Measurements from ENCODE around the gene RPRD1B. TPM values are rescaled to one million over a fixed set of nuclear protein-coding genes. Genes with fewer than 3 reads are reported as not detected.
"Not testable (repeated sequence)": the region's sequence is repeated elsewhere in the genome, so short reads cannot be mapped to it uniquely, and the experiment has no call there.

The RPRD1B gene
- total and polyA plus RNA-seq, 2 experiments from 2014 or later: 7.3 to 24.3 TPM

DNA sequence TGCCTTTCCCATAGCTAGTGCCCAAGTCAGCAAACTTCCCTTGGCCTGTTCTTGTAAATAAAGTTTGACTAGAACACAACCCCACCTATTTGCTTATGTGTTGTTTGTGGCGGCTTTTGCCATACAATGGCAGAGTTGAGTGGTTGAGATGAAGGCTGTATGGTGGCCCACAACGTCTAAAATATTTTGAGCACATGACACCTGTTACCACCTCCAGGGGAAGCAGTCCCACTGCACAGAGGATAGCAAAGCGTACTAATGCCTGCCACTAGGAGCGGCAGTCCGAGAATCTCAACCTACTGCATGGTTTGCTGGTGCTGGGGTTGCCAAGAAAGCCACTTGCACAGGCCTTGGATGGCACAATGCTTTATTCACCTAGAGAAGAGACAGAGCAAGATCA is 72.9 kb downstream of the RPRD1B start:
- Histone ChIP-seq H3K9me2 (ENCODE audit: insufficient read depth) (no peaks in the 10 kb centered on the region), H3K4me3 (no peak overlapping the region), H4K20me1 (replicated peaks; ENCODE audit: insufficient read depth) (no peaks in the 10 kb centered on the region), H3K4me1 (ENCODE audit: insufficient read depth) (no peaks in the 10 kb centered on the region), H3F3A (replicated peaks; ENCODE audit: low read depth) (no peaks in the 10 kb centered on the region), H3K27ac (ENCODE audit: low read depth) (no peak overlapping the region), H3K27me3 (ENCODE audit: insufficient read depth) (no peaks in the 10 kb centered on the region), H2AFZ (no peak overlapping the region), H3K79me2 (replicated peaks; ENCODE audit: insufficient read depth) (no peaks in the 10 kb centered on the region), H3K36me3 (ENCODE audit: insufficient read depth) (no peaks in the 10 kb centered on the region), H3K4me2 (no peak overlapping the region)
- H3K9me3 Mint-ChIP-seq: no peaks in the 10 kb centered on the region
- H3K27ac Mint-ChIP-seq: no peak overlapping the region
- H3K4me1 Mint-ChIP-seq: no peaks in the 10 kb centered on the region
- no peaks in the 10 kb centered on the region for H3K36me3 Mint-ChIP-seq (ENCODE audit: low read depth)
- ATAC-seq: no peak
- TF ChIP-seq, protein P1, sequence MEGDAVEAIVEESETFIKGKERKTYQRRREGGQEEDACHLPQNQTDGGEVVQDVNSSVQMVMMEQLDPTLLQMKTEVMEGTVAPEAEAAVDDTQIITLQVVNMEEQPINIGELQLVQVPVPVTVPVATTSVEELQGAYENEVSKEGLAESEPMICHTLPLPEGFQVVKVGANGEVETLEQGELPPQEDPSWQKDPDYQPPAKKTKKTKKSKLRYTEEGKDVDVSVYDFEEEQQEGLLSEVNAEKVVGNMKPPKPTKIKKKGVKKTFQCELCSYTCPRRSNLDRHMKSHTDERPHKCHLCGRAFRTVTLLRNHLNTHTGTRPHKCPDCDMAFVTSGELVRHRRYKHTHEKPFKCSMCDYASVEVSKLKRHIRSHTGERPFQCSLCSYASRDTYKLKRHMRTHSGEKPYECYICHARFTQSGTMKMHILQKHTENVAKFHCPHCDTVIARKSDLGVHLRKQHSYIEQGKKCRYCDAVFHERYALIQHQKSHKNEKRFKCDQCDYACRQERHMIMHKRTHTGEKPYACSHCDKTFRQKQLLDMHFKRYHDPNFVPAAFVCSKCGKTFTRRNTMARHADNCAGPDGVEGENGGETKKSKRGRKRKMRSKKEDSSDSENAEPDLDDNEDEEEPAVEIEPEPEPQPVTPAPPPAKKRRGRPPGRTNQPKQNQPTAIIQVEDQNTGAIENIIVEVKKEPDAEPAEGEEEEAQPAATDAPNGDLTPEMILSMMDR (conservative IDR thresholded peaks at IDR 0.05; ENCODE audit: low read depth in 2 of 2): peak in 1 of 2 experiments; percentile 16; a peak in 2 of 4 replicates
- no peak for TF ChIP-seq POLR2AphosphoS5 (IDR thresholded peaks at IDR 0.05; ENCODE audit: low read depth)
- DNase-seq (ENCODE audit: low spot score): no peak
- peaks cover 5% of the 10 kb centered on the region for H3K27me3 Mint-ChIP-seq (ENCODE audit: insufficient read depth, low read depth, poor library complexity)
- H3K4me3 Mint-ChIP-seq: no peak overlapping the region

DNA sequence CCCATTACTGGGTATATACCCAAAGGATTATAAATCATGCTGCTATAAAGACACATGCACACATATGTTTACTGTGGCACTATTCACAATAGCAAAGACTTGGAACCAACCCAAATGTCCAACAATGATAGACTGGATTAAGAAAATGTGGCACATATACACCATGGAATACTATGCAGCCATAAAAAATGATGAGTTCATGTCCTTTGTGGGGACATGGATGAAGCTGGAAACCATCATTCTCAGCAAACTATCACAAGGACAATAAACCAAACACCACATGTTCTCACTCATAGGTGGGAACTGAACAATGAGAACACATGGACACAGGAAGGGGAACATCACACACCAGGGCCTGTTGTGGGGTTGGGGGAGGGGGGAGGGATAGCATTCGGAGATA is 73.8 kb downstream of the RPRD1B start:
- H3K27ac Mint-ChIP-seq; ATAC-seq; H3K27me3 Mint-ChIP-seq (ENCODE audit: insufficient read depth, low read depth, poor library complexity); H3K36me3 Mint-ChIP-seq (ENCODE audit: low read depth); DNase-seq (ENCODE audit: low spot score); H3K9me3 Mint-ChIP-seq; H3K4me3 ChIP-seq; H3K79me2 ChIP-seq (replicated peaks; ENCODE audit: insufficient read depth); H3K4me2 ChIP-seq; H3F3A ChIP-seq (replicated peaks; ENCODE audit: low read depth); H3K4me3 Mint-ChIP-seq; H2AFZ ChIP-seq; H3K36me3 ChIP-seq (ENCODE audit: insufficient read depth); H3K9me2 ChIP-seq (ENCODE audit: insufficient read depth); H3K27me3 ChIP-seq (ENCODE audit: insufficient read depth); H4K20me1 ChIP-seq (replicated peaks; ENCODE audit: insufficient read depth); H3K27ac ChIP-seq (ENCODE audit: low read depth); H3K4me1 ChIP-seq (ENCODE audit: insufficient read depth); H3K4me1 Mint-ChIP-seq: not testable (repeated sequence)

DNA sequence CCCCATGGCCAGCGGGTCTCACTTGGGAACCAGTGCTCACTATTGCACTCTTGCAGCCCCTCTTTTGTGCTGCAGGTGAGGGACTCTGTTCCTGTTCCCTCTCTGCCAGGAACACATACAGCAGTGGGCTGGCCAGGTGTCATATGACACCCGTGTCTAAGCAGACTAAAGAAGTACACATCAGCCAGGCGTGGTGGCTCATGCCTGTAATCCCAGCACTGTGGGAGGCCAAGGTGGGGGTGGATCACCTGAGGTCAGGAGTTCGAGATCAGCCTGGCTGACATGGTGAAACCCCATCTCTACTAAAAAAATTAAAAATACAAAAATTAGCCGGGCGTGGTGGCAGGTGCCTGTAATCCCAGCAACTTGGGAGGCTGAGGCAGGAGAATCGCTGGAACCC is 74.4 kb downstream of the RPRD1B start:
- H3K4me3 Mint-ChIP-seq; H3K9me2 ChIP-seq (ENCODE audit: insufficient read depth); H4K20me1 ChIP-seq (replicated peaks; ENCODE audit: insufficient read depth); H3K27me3 Mint-ChIP-seq (ENCODE audit: insufficient read depth, low read depth, poor library complexity); H3K36me3 Mint-ChIP-seq (ENCODE audit: low read depth); ATAC-seq; H3K36me3 ChIP-seq (ENCODE audit: insufficient read depth); H3K27me3 ChIP-seq (ENCODE audit: insufficient read depth); H3K4me1 Mint-ChIP-seq; H3K27ac Mint-ChIP-seq; H3K4me2 ChIP-seq; H2AFZ ChIP-seq; H3K9me3 Mint-ChIP-seq; H3F3A ChIP-seq (replicated peaks; ENCODE audit: low read depth); DNase-seq (ENCODE audit: low spot score); H3K4me3 ChIP-seq; H3K27ac ChIP-seq (ENCODE audit: low read depth); H3K4me1 ChIP-seq (ENCODE audit: insufficient read depth); H3K79me2 ChIP-seq (replicated peaks; ENCODE audit: insufficient read depth): not testable (repeated sequence)

DNA sequence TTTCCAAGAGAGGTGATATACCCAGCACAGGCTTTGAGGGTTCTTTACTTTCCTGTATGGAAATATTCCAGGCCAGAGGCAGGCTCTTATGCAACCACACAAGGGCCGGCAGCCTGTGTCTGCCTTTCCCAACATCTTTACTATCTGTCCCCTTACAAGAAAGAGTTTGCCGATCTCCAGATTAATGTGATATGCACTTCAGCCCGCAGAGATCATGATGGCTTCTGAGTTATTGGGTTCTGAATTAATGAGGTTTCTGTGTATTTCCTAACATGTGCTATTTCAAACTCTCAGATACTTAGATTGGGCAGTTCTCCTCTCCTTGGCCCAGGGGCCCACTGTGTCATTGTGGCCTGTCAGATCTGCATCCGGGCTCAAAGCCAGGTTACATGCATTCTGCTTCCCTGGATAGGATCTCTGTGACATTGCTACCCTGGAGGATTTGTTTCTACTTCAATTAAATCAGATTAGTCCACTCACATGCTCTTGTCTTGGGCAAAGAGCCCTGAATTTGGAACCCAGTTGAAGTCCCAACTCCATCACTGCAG is 75.0 kb downstream of the RPRD1B start:
- Mint-ChIP-seq H3K4me1 (peaks cover 3% of the 10 kb centered on the region; the same call in 1 of the 3 replicates), H3K36me3 (ENCODE audit: low read depth) (no peaks in the 10 kb centered on the region), H3K27ac (no peak overlapping the region), H3K9me3 (no peaks in the 10 kb centered on the region), H3K27me3 (ENCODE audit: insufficient read depth, low read depth, poor library complexity) (peaks cover 5% of the 10 kb centered on the region), H3K4me3 (no peak overlapping the region)
- Histone ChIP-seq H2AFZ (no peak overlapping the region), H3K27me3 (ENCODE audit: insufficient read depth) (no peaks in the 10 kb centered on the region), H4K20me1 (replicated peaks; ENCODE audit: insufficient read depth) (no peaks in the 10 kb centered on the region), H3F3A (replicated peaks; ENCODE audit: low read depth) (no peaks in the 10 kb centered on the region), H3K4me1 (ENCODE audit: insufficient read depth) (no peaks in the 10 kb centered on the region), H3K36me3 (ENCODE audit: insufficient read depth) (no peaks in the 10 kb centered on the region), H3K4me3 (no peak overlapping the region), H3K4me2 (no peak overlapping the region), H3K27ac (ENCODE audit: low read depth) (no peak overlapping the region), H3K79me2 (replicated peaks; ENCODE audit: insufficient read depth) (no peaks in the 10 kb centered on the region), H3K9me2 (ENCODE audit: insufficient read depth) (no peaks in the 10 kb centered on the region)
- ATAC-seq (no peak), DNase-seq (ENCODE audit: low spot score) (no peak)
- TF ChIP-seq ZNF331 (CRISPR knock-in tag; IDR thresholded peaks at IDR 0.05; ENCODE audit: low read depth) (no peak), JUNB (IDR thresholded peaks at IDR 0.05; ENCODE audit: unreplicated experiment) (no peak), CREB1 (CRISPR knock-in tag; IDR thresholded peaks at IDR 0.05; ENCODE audit: low read depth) (no peak), EZH2phosphoT487 (IDR thresholded peaks at IDR 0.05; ENCODE audit: unreplicated experiment) (no peak)
- TF ChIP-seq, protein P2, sequence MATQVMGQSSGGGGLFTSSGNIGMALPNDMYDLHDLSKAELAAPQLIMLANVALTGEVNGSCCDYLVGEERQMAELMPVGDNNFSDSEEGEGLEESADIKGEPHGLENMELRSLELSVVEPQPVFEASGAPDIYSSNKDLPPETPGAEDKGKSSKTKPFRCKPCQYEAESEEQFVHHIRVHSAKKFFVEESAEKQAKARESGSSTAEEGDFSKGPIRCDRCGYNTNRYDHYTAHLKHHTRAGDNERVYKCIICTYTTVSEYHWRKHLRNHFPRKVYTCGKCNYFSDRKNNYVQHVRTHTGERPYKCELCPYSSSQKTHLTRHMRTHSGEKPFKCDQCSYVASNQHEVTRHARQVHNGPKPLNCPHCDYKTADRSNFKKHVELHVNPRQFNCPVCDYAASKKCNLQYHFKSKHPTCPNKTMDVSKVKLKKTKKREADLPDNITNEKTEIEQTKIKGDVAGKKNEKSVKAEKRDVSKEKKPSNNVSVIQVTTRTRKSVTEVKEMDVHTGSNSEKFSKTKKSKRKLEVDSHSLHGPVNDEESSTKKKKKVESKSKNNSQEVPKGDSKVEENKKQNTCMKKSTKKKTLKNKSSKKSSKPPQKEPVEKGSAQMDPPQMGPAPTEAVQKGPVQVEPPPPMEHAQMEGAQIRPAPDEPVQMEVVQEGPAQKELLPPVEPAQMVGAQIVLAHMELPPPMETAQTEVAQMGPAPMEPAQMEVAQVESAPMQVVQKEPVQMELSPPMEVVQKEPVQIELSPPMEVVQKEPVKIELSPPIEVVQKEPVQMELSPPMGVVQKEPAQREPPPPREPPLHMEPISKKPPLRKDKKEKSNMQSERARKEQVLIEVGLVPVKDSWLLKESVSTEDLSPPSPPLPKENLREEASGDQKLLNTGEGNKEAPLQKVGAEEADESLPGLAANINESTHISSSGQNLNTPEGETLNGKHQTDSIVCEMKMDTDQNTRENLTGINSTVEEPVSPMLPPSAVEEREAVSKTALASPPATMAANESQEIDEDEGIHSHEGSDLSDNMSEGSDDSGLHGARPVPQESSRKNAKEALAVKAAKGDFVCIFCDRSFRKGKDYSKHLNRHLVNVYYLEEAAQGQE (IDR thresholded peaks at IDR 0.05; ENCODE audit: unreplicated experiment): no peak
